Peyer's patch (tissue), 4 donors: Measurements from ENCODE around the gene FRMD4A. TPM values are rescaled to one million over a fixed set of nuclear protein-coding genes. Genes with fewer than 3 reads are reported as not detected.

Source experiments
- DNase-seq, 3 donors: peaks; one replicate each; pipeline ENCODE4 v3.0.0-alpha.2; 2017 to 2019
- H3K27ac ChIP-seq, 4 donors: fragments of 200-600 bp; sonication (generic); one replicate each; pipeline ENCODE4 v1.5.1; 2016 to 2019
- H3K27me3 ChIP-seq, 2 donors: fragments of 200-600 bp; sonication (generic); one replicate each; pipeline ENCODE4 v1.5.1; 2019
- H3K36me3 ChIP-seq, 3 donors: fragments of 200-600 bp; sonication (generic); one replicate each; pipeline ENCODE4 v1.5.1; 2016 to 2019
- H3K4me1 ChIP-seq, 4 donors: fragments of 200-600 bp; sonication (generic); one replicate each; pipeline ENCODE4 v1.5.1; 2016 to 2019
- H3K4me3 ChIP-seq, 4 donors: fragments of 200-600 bp; sonication (generic); 1 replicate in 3 of 4; 2 replicates in 1 of 4; pipeline ENCODE4 v1.5.1; 2016 to 2019; ENCODE audit warnings: mild to moderate bottlenecking in 1 of 4
- H3K9me3 ChIP-seq, 4 donors: fragments of 200-600 bp; sonication (generic); one replicate each; pipeline ENCODE4 v1.5.1; 2016 to 2019; ENCODE audit warnings: mild to moderate bottlenecking in 1 of 4
- CTCF ChIP-seq, 6 experiments: fragments of 450-650 bp in 4 of 6; fragments of 200-600 bp in 2 of 6; sonication (generic) in 1 of 6; IDR thresholded peaks; one replicate each; pipeline ENCODE4 v1.5.1; 2017 to 2019; ENCODE audit warnings: antibody characterized with exemption in 6 of 6, mild to moderate bottlenecking in 3 of 6, moderate library complexity in 1 of 6
- POLR2A ChIP-seq, 2 donors: fragments of 450-650 bp; IDR thresholded peaks; one replicate each; pipeline ENCODE4 v1.5.1; 2017; ENCODE audit warnings: antibody characterized with exemption in 2 of 2, mild to moderate bottlenecking in 2 of 2, moderate library complexity in 2 of 2
- total RNA-seq, 4 donors: library from RNA; depleted of rRNA; stranded (reverse); fragments of >200 nt; gene quantifications; one replicate each; pipeline ENCODE4 v1.1.0, GENCODE V29; 2016

Gene FRMD4A
- total RNA-seq = 10 to 100 TPM in 1 of 4 donors, 1 to 10 TPM in 3; 3.0 to 47.9 (median 5.9) TPM

GRCh38 chr10:14330388-14331061, at the start of gene FRMD4A:
Gene FRMD4A (minus strand): TSS chr10:14330924.
- Histone ChIP-seq H3K27me3 (no peaks in the 10 kb centered on the region), H3K4me3 (no peak within 1 kb of the TSS), H3K27ac (no peak within 1 kb of the TSS), H3K4me1 (no peaks in the 10 kb centered on the region), H3K36me3 (no peaks in the 10 kb centered on the region), H3K9me3 (no peaks in the 10 kb centered on the region)
- DNase-seq = no peak
- TF ChIP-seq CTCF (IDR thresholded peaks at IDR 0.05) = no peak
- no peak for TF ChIP-seq POLR2A (IDR thresholded peaks at IDR 0.05)

- TF ChIP-seq POLR2A (IDR thresholded peaks at IDR 0.05) (no peak), CTCF (IDR thresholded peaks at IDR 0.05) (no peak)
- no peak for DNase-seq
Observed at GRCh38 chr10:14379556-14380280, 49.0 kb upstream of the FRMD4A start.

DNA sequence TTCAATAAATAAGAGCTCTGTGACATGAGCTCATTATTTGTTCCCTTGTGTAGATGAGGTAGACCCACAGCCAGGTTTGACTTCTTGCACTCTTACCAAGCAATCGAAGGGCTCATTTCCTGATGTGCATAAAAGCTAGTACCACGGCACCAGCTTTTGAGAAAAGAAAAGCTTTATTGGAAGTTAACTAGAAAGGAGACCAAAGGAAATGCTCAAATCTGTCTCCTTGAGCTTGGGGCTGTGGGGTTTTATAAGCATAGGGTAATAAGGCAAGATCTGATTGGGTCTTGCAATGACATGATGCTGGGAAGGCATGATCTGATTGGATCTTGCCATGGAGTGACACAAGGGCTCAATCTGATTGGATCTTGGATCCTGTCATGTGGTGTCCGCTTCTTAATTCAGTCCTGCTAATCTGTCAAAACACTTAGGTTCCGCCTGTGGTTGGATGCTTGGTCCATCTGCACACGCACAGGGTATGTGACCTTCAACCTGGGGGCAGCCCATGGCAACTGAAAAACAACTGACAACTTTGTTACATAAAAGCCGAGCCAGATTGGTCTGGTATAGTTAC, 47.8 kb upstream of the FRMD4A start:
- H3K4me1 ChIP-seq = no peaks in the 10 kb centered on the region
- no peaks in the 10 kb centered on the region for H3K9me3 ChIP-seq
- no peak overlapping the region for H3K4me3 ChIP-seq
- no peak for DNase-seq
- no peak overlapping the region for H3K27ac ChIP-seq
- no peaks in the 10 kb centered on the region for H3K27me3 ChIP-seq
- no peak for TF ChIP-seq CTCF (IDR thresholded peaks at IDR 0.05)
- no peak for TF ChIP-seq POLR2A (IDR thresholded peaks at IDR 0.05)
- H3K36me3 ChIP-seq = no peaks in the 10 kb centered on the region

More at GRCh38 chr10:14379556-14380280, 49.0 kb upstream of the FRMD4A start:
- no peak overlapping the region for H3K27ac ChIP-seq
- H3K4me1 ChIP-seq = no peaks in the 10 kb centered on the region
- H3K9me3 ChIP-seq = no peaks in the 10 kb centered on the region
- no peaks in the 10 kb centered on the region for H3K27me3 ChIP-seq
- no peaks in the 10 kb centered on the region for H3K36me3 ChIP-seq
- H3K4me3 ChIP-seq = no peak overlapping the region

GRCh38 chr10:14377591-14378175, 47.0 kb upstream of the FRMD4A start:
- DNase-seq = no peak
- Histone ChIP-seq H3K27me3 (no peaks in the 10 kb centered on the region), H3K9me3 (no peaks in the 10 kb centered on the region), H3K36me3 (no peaks in the 10 kb centered on the region), H3K4me1 (no peaks in the 10 kb centered on the region), H3K27ac (no peak overlapping the region), H3K4me3 (no peak overlapping the region)
- TF ChIP-seq CTCF (IDR thresholded peaks at IDR 0.05) (no peak), POLR2A (IDR thresholded peaks at IDR 0.05) (no peak)

- Histone ChIP-seq H3K4me1 (no peaks in the 10 kb centered on the region), H3K9me3 (no peaks in the 10 kb centered on the region), H3K27ac (no peak overlapping the region), H3K27me3 (no peaks in the 10 kb centered on the region), H3K4me3 (no peak overlapping the region), H3K36me3 (no peaks in the 10 kb centered on the region)
- DNase-seq = no peak
- TF ChIP-seq POLR2A (IDR thresholded peaks at IDR 0.05) = no peak
- no peak for TF ChIP-seq CTCF (IDR thresholded peaks at IDR 0.05)
Observed at GRCh38 chr10:14374745-14375445, 44.2 kb upstream of the FRMD4A start.
